Activated CD4-positive, alpha-beta T cell treated with anti-CD3 and anti-CD28 coated beads for 1 hour (primary cell): ENCODE results near the gene GLRX5.

Source experiments
- DNase-seq: peaks from one replicate; pipeline ENCODE4 v3.0.0-alpha.2; 2020

GLRX5 gene

GRCh38 chr14:95537298-95538089 is 2.6 kb downstream of the GLRX5 start:
- DNase-seq = no peak

DNA sequence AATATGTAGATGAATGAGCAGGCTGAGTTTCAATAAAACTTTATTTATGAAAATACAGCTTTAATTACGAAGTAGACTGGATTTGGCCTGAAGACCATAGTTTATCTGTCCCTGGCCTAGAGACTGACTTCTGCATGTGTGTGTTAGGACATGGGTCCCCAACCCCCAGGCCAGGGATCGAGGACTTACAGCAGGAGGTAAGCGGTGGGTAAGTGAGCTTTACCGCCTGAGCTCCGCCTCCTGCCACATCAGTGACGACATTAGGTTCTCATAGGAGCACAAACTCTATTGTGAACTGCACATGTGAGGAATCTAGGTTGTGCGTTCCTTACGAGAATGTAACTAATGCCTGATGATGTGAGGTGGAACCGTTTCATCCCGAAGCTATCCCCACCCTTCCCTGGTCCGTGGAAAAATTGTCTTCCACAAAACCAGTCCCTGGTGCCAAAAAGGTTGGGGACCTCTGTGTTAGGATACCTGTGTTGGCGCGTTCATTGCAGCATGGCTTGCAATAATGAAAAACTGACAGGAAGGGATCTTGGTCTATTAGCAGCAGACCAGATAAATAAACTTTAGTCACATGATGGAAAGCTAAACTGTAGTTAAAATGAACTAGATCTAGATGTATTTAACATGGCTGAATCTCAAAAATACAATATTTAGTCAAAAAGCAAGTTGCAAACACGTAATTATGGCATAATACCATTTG is 4.1 kb downstream of the GLRX5 start:
- no peak for DNase-seq

DNA sequence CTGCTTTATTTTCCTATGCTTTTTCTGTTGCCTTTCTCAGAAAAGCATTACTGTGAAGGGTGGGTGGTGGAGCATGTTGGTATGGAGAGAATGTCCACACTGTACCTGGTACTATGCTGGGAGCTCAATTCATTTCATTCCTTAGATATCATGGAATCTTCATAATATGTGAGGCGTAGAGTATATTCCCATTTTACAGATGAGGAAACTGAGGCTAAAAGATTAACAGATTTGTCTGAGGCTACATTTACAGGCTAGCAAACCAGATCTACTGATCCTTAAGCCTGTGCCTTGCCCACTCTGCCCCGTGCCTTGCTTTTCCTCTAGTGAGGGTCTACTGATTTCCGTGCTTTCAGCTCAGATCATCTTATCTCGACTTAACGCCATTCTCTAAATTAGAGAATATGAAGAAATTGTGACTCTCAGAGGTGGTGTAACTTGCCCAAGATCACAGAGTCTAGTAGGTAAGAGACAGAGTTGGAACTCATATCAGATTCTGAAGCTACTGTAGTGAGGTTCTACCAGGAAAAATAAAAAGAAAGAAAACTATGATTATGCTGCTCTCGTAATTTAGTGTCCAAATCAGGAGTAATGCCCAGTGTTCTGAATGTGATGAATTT is 5.5 kb downstream of the GLRX5 start:
- no peak for DNase-seq

GRCh38 chr14:95541346-95541745 is 6.5 kb downstream of the GLRX5 start:
- DNase-seq = no peak

DNA sequence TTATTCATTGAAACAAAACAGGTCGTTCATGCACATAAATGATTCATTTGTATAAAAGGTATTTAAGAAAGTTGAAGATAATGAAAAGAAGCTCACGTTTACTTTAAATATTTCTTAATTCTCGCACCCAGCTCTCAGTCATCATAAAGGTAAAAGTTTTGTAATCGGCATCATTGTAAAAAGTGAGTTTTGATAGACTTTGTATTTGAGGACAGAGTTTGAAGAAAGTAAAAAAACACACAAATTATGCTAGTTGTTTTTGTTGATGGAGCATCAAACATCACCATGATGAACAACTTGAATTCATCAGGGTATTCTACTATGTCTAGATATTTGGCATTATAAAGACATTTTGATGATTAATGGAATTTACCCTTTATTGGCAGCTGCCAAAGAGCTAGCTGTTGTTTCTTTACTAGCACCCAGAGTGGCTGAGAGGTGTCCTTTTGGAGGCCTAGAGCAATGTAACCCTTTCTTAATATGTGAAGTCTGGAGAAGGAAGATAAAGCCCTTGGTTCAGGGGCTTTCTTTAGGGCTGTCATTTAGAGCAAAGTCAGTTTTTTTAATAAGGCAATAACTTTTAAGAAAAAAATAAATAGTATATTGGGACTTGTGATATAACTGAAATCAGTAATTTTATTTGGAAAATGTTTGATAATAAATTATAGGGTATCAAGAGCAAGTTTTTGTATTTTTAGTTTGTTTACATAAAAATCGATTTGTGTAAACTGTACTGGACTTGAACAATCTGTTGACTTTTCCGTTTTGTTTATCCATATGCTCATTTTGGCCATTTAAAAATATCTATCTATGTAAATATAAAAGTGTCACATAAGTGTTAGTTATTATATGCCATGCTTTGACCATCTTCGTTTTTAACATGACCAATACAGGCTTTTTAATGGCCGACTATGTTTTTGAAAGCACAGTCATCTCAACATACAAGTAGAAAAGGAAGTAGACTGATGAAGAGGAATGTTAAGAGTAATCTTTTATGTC is 7.4 kb downstream of the GLRX5 start:
- no peak for DNase-seq

- DNase-seq = no peak
Observed at GRCh38 chr14:95543021-95543420, 8.2 kb downstream of the GLRX5 start.

DNA sequence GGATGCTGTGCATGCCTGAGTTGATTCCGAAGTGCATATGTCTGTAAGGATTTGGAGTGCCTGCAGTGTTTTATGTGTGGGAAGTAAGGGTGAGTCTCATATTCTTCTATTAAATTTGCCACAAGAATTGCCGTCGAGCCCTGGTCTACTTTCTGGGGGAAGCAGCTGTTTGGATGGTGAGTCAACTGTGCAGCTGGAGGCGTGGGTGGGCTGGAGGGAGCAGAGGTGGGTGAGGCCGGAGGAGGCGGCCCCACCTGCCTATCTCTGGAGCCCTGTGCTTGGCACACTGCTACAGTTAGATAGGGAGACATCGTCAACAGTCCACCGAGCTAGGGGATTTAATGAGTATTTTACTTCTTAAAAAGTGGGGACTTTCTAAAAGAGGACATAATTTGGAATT is 9.7 kb downstream of the GLRX5 start:
- DNase-seq = no peak

- no peak for DNase-seq
Observed at GRCh38 chr14:95545515-95546168, 10.8 kb downstream of the GLRX5 start.

DNA sequence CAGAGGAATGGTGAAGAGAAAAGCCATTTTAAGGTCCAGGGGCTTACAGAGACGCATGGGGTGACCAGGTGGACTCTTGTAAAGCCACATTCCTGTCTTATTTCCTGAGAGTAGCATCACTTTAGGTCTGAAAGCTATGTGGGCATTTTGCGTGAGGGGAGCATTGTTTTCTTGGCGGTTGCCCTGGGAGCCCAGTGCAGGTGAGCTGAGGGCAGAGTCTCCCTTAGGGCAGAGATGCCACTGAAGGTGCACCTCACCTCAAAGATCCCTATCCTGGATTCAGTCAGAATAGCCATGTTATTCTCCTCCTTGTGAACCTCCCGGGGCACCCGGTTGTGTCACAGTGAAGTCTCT is 12.4 kb downstream of the GLRX5 start:
- DNase-seq = no peak

- DNase-seq = no peak
Observed at GRCh38 chr14:95547626-95548327, 12.9 kb downstream of the GLRX5 start.

- no peak for DNase-seq
Observed at GRCh38 chr14:95548328-95548929, 13.6 kb downstream of the GLRX5 start.

- no peak for DNase-seq
Observed at GRCh38 chr14:95549656-95550585, 15.1 kb downstream of the GLRX5 start.

DNA sequence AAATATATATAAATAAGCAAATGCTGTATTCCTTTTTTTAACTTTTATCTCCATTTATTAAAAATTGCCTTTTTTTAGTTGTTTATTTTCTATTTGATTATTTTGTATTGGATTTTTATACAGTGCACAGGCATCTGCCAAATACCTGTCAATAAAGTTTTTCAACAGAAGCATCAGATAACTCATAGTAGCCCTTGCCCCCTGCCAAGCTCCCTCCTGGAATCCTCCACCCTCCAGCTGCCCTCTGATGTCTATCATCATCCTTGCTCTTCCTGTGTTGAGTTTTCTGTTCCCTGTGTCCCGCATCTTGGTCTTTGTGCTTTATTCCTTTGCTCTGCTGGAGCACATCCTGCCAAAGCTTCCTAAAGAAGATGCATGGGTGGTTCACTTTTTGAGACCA is 16.6 kb downstream of the GLRX5 start:
- no peak for DNase-seq

DNA sequence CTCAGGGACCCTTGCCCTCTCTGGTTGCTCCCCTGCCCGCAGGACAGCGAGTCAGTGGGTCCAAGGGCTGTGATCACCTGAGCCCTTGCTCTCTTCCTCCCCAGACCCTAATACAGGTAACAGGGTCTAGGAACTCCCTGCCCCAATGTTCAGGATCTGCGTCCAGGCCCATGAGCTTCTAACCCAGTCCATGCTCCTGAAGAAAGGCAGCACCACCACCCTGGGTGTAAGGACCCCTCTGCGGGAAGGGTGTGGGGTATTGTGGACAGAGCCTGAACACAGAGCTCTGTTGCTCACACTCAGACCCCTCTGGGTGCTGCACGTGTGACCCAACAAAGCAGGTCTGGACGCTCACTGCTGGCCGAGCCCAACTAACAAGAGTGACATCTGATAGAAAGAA is 18.3 kb downstream of the GLRX5 start:
- DNase-seq = no peak

DNA sequence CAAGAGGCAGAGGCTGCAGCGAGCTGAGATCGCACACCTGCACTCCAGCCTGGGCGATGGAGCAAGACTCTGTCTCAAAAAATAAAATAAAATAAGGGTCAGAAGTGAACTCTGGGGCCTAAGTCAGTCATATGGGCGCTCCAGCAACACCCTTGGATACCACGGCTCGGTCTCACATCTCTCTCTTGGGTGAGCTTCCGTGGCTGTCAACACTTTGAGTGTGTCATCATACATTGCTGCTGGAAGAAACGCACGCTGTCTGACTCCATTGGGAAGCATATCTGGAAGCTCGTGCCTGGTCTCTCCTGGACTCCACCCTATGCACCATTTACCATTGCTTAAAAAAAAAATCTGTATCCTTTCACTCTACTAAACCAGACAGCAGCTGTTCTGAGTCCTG is 20.2 kb downstream of the GLRX5 start:
- DNase-seq = no peak

DNA sequence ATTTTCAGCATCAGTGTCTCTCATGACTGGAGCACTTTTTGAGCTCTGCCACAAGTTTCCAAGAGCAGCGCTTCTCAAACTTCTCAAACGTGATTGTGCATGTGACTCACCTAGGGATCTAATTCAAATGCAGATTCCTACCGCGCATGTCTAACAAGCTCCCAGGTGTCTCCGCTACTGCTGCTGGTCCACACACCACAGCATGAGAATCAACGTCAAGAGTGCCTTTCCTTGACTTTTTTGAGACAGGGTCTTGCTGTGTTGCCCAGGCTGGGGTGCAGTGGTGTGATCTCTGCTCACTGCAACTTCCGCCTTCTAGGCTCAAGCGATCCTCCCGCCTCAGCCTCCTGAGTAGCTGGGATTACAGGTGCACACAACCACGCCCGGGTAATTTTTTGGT is 22.4 kb downstream of the GLRX5 start:
- DNase-seq = no peak

DNA sequence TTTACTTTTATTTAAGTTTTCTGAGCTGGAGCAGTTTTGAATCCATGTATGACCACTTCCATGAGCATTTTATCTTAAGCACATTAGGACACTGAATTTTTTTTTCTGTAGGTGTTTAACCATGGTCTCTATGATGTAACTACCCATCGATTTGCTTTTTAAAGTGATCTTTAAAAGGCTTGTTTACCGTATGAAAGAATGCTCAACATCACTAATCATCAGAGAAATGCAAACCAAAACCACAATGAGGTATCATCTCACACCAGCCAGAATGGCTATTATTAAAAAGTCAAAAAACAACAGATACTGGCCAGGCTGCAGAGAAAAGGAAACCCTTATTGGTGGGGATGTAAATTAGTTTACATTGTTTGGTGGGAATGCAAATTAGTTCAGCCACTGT is 23.0 kb downstream of the GLRX5 start:
- no peak for DNase-seq

GRCh38 chr14:95559203-95559602 is 24.4 kb downstream of the GLRX5 start:
- no peak for DNase-seq

DNA sequence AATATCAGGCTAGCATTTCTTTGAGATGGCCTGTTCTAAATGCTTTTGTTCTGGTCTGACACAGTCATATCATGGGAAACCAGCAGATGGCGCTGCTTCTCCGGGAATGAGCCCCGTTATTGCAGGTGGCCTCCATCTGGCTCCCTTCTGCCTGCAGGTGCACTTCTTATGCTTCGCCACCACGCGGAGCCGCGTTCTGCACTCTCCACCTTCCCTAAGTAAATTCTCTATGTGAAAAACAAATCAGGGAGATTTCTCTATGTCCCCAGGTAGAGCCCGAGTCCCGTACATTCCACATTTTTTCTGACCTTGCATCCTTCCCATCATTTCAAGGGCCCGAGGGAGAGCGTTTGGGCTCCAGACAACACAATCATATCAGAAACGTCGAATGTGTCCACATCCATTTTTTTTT is 26.2 kb downstream of the GLRX5 start:
- DNase-seq = peak; percentile 77
